HG03045 (cell line): ENCODE data around the gene AGPAT4.
A peak's percentile ranks its signal among the peaks of the same experiment; 100 is the strongest.

Experiments
- ATAC-seq: cut with Tn5 transposase; IDR thresholded peaks from one replicate; pipeline ENCODE4 v1.9.1; 2021; ENCODE audit warnings: mild to moderate bottlenecking, moderate library complexity; ENCODE audit not compliant: unreplicated experiment

Gene AGPAT4

DNA sequence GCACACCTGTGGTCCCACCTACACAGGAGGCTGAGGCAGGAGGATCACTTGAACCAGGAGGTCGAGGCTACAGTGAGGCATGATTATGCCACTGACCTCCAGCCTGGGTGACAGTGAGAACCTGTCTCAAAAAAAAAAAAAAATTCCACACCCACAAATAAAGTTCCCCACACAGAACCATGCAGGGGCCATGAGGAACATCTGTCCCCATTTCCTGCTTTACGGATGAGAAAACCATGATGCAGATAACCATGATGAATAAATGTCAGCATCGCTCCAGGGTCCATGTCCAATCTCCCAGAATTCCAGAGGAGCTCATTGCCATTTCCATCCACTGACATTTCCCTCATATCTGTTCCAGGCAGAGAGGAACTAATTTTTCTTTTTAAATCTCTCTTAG, 16.9 kb upstream of the AGPAT4 start:
- no peak for ATAC-seq

DNA sequence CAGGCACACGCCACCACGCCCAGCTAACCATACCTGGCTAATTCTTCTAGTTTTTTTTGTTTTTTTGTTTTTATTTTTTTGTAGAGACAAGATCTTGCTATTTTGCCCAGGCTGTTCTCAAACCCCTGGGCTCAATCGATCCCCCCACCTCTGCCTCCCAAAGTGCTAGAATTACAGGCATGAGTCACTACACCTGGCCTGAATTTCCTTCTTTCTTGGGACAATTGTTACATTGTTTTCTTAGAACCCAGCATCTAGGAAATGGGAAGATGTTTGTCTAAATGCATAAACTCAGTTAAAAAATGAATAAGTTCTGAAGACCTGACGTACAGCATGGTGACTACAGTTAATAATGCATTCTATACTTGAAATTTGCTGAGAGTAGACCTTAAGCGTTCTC, 10.8 kb upstream of the AGPAT4 start:
- ATAC-seq = no peak

DNA sequence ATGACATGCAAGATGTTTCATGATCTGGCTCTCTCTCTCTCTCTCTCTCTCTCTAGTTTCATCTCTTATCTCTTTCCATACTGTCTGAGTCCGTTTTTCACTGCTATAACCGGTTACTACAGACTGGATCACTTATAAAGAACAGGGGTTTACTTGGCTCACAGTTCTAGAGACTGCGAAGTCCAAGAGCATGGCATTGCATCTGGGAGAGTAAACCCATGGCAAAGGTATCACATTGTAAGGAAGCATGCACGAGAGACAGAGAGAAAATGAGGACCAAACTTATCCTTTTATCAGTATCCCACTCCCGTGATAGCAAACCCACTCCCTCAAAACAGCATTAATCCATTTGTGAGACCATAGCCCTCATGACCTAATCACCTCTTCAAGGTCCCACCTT, 7.2 kb upstream of the AGPAT4 start:
- no peak for ATAC-seq

DNA sequence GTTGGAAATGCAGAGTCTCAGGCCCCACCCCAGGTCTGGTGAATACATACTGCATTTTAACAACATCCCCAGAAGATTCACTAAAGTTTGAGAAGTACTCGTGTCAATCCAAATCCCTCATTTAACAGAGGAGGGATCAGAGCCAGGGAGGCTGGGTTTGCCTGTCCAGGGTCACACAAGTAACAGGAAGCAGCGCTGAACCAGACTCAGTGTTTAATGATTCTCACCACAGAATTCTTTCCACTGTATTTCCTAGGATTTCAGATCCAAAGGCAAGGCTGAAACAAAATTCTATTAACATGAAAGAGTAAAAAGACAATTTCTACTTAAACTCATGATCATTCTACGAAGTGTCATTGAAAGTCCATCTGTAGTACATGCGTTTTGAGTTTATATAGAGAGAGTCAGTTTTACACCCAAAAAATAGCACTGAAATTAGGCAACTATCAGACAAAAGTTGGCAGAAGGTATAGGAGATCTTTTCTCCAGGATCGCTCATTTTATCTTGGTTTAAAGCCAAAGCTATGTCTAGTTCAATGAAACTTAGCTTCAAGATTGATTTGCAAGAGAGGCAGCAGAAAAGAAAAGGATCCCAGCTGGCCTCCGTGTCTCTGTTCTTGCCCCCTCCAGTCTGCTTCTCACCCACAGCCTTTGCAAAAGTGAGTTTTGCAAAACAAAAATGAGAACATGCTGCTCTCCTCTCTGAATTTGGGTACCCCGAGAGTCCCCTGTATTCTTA, 6.0 kb upstream of the AGPAT4 start:
- ATAC-seq = no peak

DNA sequence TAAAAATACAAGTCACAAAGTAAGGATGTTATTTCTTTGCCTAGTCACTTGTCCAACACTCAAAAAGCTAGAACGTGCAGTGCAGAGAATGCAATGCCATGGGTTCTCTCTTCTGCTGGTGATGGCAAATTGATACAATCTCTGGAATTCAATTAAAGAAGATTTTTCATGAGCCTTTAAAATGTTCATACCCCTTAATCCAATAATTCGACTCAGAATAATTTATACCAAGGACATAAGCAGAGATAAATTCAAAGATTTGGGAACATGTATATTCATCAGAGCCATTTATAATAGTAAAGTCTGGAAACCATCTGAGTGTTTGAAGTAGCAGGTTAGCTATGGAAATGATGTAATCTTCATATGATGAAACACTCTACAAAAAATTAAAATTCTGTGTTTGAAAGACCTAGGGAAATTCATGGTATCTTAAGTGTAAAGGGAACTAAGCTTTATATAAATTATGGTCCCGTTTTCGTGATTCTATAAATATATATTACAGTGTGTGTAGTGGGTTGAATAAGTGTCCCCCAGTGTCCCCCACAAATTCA, 2.8 kb upstream of the AGPAT4 start:
- ATAC-seq = no peak

- no peak for ATAC-seq
Measured at GRCh38 chr6:161274898-161275297, 1.0 kb upstream of the AGPAT4 start.

DNA sequence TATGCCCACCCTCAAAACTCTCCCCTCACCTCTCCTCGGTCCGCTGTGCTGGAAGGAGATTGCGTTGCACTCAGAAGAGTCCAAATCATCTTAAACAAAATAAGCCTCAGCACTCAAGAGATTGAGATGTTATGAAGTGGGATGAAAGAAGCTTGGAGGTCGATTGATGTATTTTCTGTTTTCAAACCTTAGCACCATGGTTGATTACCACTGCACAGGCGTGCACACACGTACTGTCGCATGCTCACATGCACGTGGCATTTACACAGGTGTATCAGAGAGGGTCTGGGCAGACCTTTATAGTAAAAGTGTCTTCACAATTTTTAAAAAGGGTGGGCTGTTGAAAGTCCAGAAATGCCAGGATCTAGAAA, 612 bp upstream of the AGPAT4 start:
- ATAC-seq = no peak

DNA sequence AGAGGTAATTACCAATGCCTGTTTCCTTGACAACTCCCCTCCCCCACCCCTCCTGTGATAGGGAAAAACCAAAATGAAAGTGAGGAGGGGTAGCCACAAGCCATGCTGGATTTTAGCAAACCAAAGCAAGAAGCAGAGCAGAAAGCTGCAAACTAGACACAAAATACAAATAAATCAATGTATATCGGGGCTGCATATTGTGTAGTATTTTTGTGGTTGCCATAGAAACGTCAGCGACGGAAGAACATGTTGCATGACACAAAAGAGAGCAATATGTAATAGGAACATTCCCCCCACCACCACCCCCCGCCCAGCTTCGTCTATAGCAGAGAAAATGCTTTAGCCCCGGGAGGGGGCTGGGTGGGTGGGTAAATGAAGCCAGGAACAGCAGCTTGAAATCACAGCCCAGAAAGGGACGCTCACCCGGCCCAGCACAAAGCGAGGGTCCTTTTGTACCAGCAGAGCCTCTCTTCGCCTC, 548 bp downstream of the AGPAT4 start:
- no peak for ATAC-seq

- no peak for ATAC-seq
Measured at GRCh38 chr6:161272635-161273273, 1.1 kb downstream of the AGPAT4 start.

DNA sequence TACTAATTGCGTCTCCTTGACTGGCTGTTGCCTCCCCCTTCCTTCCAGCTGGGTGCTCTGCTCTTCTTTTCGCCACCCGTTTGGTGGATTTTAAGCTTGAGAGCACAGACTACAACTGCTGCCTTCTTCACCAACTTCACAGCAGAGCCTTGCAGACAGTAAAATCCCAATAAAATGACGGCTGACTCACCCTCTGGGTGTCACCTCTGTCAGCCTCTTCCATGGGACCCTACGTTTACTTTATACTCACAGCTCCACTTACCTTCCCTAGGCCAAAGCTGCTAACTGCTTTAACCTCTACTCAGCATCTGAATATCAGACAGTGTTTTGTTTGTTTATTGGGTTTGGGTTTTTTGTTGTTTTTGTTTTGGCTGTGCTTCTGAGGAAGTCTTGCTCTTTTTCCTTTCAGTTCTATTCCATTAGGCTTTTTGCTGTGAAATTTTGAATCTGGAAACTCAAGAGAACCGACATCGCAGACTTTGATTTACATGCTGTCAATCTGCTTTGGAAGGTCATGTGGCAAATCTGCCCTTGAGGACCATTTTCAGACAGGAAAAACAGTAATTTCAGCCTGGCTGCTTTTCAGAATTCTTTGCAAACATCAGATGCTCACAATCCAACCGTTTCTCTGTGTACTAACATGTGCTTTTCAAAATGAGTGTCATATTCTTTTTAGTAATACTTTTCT, 2.4 kb downstream of the AGPAT4 start:
- ATAC-seq = no peak

DNA sequence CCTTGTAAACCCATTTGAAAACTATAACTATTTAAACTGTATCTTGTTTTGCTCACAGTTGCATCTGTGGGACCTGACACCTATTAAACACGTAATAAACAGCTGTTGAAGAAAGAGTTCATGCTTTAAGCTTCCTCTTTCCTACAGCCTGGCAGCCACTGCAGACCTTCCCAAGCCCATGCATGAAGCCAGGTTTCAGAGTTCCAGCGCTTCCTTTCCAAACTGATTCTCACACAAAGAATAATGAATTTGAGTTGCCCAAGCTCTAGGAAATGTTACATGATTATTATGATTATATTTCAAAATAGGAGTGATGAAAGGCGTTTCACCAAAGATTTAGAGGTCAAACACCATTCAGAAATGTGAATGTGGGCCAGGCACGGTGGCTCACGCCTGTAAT, 3.7 kb downstream of the AGPAT4 start:
- ATAC-seq = no peak

DNA sequence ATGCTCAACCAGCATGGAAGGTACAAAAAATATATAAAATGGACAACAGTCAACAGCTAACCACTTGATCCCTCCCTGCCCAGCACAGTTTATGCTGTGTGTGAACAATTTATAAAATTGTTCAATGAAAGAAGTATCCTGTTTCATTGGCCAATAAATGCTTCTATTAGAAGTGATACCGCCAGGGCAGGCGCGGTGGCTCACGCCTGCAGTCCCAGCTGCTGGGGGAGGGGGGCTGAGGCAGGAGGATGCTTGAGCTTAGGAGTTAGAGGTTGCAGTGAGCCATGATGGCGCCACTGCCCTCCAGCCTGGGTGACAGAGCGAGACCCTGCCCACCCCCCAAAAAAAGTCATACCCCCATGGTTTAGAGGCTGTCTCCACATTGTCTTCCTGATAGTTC, 4.6 kb downstream of the AGPAT4 start:
- ATAC-seq = no peak

- no peak for ATAC-seq
Measured at GRCh38 chr6:161268531-161269210, 5.2 kb downstream of the AGPAT4 start.

DNA sequence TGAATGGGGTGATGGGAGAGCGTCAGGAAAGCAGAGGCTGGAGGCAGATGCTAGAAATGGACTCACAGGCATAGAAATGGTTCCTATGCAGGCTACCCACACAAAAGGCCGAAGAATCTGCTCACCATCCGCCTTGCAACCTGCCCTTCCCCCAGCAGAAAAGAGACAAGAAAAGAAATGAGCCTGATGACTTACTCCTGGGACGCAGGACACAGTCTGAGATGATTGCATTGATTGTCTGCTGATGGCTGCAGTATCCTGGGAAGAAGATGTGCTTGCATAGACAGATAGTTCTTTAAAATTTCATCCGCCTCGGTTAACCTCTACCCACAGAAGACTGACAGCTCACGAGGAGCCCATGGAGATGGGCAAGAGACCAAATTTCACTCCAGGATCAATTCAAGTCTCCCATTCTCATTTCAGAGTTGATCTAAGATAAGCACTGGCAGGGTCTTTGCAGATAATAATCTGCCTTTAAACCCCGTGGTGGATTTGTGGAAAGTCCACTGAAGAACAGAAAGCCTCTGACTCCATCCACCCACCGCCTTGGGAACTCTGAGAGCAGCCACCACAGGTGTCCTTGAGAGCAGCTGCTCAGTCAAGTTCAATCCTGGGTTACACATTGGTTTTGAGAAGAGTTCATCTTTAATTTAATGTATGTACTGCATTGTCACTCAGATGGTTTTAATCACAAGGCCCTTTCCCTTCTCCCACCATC, 7.2 kb downstream of the AGPAT4 start:
- no peak for ATAC-seq

DNA sequence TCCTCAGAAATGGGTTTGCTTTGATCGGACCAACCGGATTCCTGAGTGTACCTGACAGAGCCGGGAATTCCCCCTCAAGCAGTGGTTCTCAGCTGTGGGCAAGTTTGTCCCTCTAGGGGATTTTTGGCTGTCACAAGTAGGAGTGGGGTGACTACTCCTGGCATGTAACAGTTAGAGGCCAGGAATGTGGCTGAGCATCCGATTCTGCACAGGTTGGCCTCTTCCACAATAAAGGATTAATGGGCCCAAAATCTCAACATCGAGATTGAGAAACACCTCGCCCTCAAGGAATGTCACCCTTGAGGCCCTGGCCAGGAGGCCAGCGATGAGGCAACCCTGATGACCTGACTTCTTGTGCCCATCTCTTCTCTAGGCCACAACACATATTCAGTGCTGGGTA, 7.9 kb downstream of the AGPAT4 start:
- ATAC-seq = peak; percentile 54

DNA sequence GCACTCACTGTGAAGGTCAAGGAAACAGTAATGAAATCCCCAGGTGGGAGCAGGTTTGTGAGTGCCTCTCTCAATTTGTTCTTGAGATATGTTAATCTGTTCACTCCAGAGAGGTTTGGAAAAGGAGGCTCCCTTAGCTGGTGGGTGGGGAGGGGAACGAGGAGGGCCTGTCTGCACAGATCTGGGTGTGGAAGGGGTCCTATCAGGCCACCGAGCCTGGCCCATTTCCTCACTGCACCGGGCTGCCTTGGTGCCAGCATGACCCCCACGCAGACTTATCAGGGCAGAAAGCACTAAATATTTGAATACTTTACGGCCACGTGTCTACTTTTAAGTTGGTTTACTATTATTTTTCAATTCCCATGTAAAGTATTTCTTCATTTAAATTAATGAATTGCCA, 8.3 kb downstream of the AGPAT4 start:
- ATAC-seq = no peak

DNA sequence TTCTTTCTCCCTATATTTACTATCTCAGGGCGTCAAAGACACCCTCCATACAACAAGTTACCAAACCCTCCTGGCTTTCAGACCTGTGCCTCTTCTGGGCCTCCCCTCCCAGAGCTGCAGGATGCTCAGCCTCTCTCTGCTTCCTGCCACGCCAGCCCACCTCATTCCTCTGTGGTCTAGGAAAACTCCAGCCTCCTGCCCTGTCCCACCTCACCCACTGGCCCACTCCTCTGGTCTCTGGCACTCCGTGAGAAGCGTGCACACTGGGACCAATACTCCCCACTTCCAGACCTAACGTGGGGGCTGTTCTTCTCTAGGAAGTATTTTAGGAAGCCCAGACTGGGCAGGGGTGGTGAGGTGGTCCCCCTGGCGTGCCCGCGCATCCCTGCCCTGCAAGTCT, 9.7 kb downstream of the AGPAT4 start:
- ATAC-seq = no peak

GRCh38 chr6:161261816-161262215, 12.0 kb downstream of the AGPAT4 start:
- ATAC-seq = no peak

DNA sequence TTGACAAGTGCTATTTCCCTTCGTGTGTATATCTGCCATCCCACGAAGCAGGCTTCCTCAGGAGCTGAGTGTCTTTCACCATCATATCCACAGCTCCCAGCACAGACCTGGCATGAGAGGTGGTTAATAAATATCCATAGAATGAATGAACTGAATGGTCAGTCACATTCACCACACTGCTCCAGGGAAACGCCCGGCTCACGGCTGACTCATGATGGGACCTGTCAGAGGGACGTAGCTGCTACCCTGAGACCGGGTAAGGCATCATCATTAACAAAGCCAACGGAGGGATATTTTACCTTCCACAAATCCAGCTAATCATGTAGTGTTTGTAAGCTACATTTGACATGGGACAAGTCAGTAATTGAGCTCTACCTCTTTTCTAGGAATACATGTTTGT, 12.5 kb downstream of the AGPAT4 start:
- no peak for ATAC-seq

DNA sequence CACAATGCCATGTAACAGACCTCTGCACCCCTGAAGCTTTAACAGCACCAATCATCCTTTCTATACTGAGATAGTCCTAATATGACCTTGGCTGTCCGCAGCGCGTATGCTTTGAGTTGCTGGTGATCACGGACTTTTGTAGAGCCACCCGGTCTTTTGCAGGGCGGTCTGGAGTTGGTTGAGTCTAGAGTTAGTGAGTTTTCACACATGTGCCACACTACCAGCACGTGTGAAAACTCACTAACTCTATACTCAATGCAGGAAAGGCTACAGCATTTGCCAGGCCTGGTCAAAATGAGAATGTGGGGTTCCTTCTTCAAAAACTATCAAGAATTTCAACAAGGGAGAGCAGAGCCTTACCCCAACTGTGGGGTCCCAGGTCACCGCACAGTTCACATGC, 14.6 kb downstream of the AGPAT4 start:
- no peak for ATAC-seq
